ENCODE data around the gene NAA15. TPM values are rescaled to one million over a fixed set of nuclear protein-coding genes. Genes with fewer than 3 reads are reported as not detected.

Gene NAA15
- total RNA-seq, 2 donors from 2014 or later, result 16.5 to 22.8 TPM

DNA sequence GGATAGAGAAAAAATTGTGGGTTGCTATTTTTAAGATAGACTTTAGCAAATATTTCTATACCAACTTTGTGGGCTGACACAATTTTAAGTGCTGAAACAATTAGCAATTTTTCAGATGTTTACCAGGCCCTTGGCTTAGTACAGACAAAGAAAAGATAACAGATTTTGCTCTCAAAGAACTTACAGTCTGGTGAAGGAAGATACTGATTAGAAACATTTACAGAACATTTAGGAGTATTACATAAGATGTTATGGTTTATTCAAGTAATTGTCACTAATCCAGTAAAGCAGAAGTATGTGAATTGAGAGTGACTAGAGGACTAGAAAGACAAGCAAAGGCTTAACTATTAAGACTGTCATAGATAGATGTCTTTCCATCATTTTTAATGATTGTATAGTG is 36.3 kb downstream of the NAA15 start:
- TF ChIP-seq, protein P1, sequence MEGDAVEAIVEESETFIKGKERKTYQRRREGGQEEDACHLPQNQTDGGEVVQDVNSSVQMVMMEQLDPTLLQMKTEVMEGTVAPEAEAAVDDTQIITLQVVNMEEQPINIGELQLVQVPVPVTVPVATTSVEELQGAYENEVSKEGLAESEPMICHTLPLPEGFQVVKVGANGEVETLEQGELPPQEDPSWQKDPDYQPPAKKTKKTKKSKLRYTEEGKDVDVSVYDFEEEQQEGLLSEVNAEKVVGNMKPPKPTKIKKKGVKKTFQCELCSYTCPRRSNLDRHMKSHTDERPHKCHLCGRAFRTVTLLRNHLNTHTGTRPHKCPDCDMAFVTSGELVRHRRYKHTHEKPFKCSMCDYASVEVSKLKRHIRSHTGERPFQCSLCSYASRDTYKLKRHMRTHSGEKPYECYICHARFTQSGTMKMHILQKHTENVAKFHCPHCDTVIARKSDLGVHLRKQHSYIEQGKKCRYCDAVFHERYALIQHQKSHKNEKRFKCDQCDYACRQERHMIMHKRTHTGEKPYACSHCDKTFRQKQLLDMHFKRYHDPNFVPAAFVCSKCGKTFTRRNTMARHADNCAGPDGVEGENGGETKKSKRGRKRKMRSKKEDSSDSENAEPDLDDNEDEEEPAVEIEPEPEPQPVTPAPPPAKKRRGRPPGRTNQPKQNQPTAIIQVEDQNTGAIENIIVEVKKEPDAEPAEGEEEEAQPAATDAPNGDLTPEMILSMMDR (IDR thresholded peaks at IDR 0.05), result no peak
- no peak for TF ChIP-seq POLR2A (IDR thresholded peaks at IDR 0.05)
- no peak for ATAC-seq
- Histone ChIP-seq H3K4me1 (peaks cover 5% of the 10 kb centered on the region), H3K4me3 (no peak overlapping the region), H3K27ac (no peak overlapping the region), H3K36me3 (replicated peaks in 1 of 2; ENCODE audit: insufficient read depth in 1 of 2, low read depth in 2 of 2) (peaks cover 0 to 7% of the 10 kb centered on the region in 2 donors), H3K27me3 (no peaks in the 10 kb centered on the region), H3K9me3 (no peaks in the 10 kb centered on the region)
- no peak for DNase-seq
- intact Hi-C loops (cut with DNase I), result no loop called here

DNA sequence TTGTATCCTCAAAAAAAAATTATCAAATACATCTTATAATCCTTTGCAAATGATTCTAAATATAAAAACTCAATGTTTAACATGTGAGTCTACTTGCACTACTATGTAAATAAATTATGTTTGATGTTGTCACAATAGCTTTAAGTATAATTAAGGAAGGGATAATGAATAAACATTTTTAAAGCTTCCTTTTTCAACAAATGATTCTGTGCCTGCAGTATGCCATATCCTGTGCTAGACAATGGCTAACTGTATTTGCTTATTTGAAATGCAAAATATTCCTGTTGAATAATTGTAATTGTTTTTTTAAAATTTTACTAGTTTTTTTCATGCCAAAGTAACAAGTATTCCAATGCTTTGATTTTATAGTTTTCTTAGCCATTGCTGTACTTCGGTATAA is 60.0 kb downstream of the NAA15 start:
- intact Hi-C loops (cut with DNase I), result no loop called here
- no peak overlapping the region for H3K4me3 ChIP-seq
- H3K9me3 ChIP-seq, result no peaks in the 10 kb centered on the region
- H3K27ac ChIP-seq, result no peak overlapping the region
- TF ChIP-seq, protein P1 (IDR thresholded peaks at IDR 0.05), result no peak
- TF ChIP-seq POLR2A (IDR thresholded peaks at IDR 0.05), result no peak
- H3K4me1 ChIP-seq, result no peaks in the 10 kb centered on the region
- WGBS, 2 donors, result 84 to 94% methylated on average over 1 of the region's 1 CpG
- peaks cover 0 to 7% of the 10 kb centered on the region in 2 donors for H3K36me3 ChIP-seq (replicated peaks in 1 of 2; ENCODE audit: insufficient read depth in 1 of 2, low read depth in 2 of 2)
- ATAC-seq (no peak), DNase-seq (no peak)
- H3K27me3 ChIP-seq, result no peaks in the 10 kb centered on the region

DNA sequence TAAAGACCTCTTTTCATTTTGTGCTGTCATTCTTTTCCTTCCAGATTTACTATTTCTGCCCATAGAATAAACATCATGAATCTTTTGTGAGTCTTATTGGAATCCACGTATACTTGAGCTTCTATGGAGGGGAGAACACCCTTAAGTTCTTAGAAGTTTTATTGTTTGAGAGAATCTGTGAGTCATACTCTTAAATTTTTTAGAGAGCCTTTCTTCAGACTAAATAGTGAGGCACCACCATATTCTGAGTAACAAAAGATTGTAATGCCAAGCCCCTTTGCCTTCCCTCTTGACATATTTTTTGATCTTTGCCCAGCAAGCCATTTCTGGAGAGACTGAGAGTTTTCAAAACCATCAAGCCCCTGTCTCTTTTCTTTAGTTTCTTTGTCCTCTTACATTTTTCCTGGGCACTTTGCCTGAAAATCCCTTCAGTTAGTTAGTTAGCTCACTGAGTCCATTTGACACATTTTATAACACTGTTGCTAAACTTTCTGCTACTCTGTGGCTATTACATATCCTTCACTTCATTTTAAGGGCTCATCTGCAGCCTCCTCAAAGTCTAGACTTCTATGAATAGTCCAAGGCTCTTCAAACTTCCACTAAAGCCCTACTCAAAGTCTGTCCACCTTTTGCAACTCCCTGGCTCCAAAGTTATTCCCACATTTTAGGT is 66.3 kb downstream of the NAA15 start:
- Histone ChIP-seq H3K9me3 (no peaks in the 10 kb centered on the region), H3K36me3 (replicated peaks in 1 of 2; ENCODE audit: insufficient read depth in 1 of 2, low read depth in 2 of 2) (peaks cover 0 to 3% of the 10 kb centered on the region in 2 donors), H3K4me1 (peaks cover 5% of the 10 kb centered on the region), H3K27ac (peak overlapping the region in 1 of 4 donors; percentile 50), H3K4me3 (no peak overlapping the region), H3K27me3 (no peaks in the 10 kb centered on the region)
- 71 to 83% methylated on average over 1 of the region's 1 CpG for WGBS, 2 donors
- TF ChIP-seq, protein P1 (IDR thresholded peaks at IDR 0.05), result no peak
- no peak for TF ChIP-seq POLR2A (IDR thresholded peaks at IDR 0.05)
- DNase-seq (no peak), ATAC-seq (no peak)
- intact Hi-C loops (cut with DNase I), result no loop called here

DNA sequence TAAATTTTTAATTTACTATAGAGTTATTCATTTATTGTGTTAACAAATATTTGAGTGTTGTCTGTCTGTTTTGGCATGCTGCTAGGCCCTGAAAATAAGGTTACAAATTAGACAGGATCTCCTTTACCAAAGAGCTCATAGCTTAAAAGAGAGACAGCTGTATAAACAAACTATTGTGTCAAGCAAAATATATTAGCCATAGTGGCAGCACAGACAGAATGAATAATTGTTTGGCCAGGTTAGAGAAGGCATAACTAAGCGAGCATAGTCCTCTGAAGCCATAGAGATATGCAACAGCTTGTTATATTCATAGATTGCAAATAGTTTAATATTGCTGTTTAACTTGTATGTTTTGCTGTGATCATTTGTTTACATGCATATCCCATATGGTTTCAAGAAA is 67.7 kb downstream of the NAA15 start:
- ATAC-seq (peak; percentile 65), DNase-seq (no peak)
- intact Hi-C loops (cut with DNase I), result no loop called here
- TF ChIP-seq, protein P1 (IDR thresholded peaks at IDR 0.05), result no peak
- no peak for TF ChIP-seq POLR2A (IDR thresholded peaks at IDR 0.05)
- Histone ChIP-seq H3K9me3 (no peaks in the 10 kb centered on the region), H3K27ac (peak overlapping the region in 2 of 4 donors; percentile 41 to 50), H3K4me3 (no peak overlapping the region), H3K27me3 (no peaks in the 10 kb centered on the region), H3K36me3 (replicated peaks in 1 of 2; ENCODE audit: insufficient read depth in 1 of 2, low read depth in 2 of 2) (peaks cover 0 to 3% of the 10 kb centered on the region in 2 donors), H3K4me1 (peaks cover 5% of the 10 kb centered on the region)
- 23 to 31% methylated on average over 1 of the region's 1 CpG for WGBS, 2 donors

DNA sequence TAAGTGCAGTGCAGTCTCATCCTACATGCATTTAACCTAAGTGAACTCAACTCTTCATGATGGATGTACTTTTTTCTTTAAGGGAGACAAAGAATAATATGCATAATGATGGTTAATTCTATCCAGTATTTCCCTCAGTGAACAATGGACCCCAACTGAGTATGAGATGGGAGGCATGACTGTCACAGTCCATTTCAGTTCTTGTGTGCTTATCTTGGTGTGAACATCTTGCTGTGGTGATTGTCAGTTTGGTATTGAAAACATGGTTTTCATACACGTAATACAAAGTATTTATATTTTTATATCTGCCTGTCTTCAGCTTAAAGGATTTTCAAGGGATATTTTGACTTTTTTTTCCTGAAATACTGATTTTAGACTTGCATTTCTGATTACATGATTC is 72.9 kb downstream of the NAA15 start:
- no peaks in the 10 kb centered on the region for H3K27me3 ChIP-seq
- no peak overlapping the region for H3K4me3 ChIP-seq
- intact Hi-C loops (cut with DNase I), result no loop called here
- peaks cover 2% of the 10 kb centered on the region for H3K4me1 ChIP-seq
- H3K36me3 ChIP-seq (replicated peaks in 1 of 2; ENCODE audit: insufficient read depth in 1 of 2, low read depth in 2 of 2), result peaks cover 4 to 11% of the 10 kb centered on the region in 2 donors
- no peaks in the 10 kb centered on the region for H3K9me3 ChIP-seq
- WGBS, 2 donors, result 90 to 91% methylated on average over 1 of the region's 1 CpG
- no peak overlapping the region for H3K27ac ChIP-seq
- DNase-seq, result no peak
- no peak for ATAC-seq
- TF ChIP-seq POLR2A (IDR thresholded peaks at IDR 0.05), result no peak
- TF ChIP-seq, protein P1 (IDR thresholded peaks at IDR 0.05), result no peak
